RPMI7951 (cell line): ENCODE data around the gene FNBP1. TPM values are rescaled to one million over a fixed set of nuclear protein-coding genes. Genes with fewer than 3 reads are reported as not detected.
"Not testable (repeated sequence)": the region's sequence is repeated elsewhere in the genome, so short reads cannot be mapped to it uniquely, and the experiment has no call there.

ENCODE experiments used
- DNase-seq: peaks from one replicate; pipeline ENCODE4 v3.0.0-alpha.2; 2012; ENCODE audit warnings: low read depth
- total RNA-seq: library from RNA; depleted of rRNA; stranded (reverse); fragments of >200 nt; shearing (Covaris generic); gene quantifications from 2 replicates; pipeline ENCODE4 v1.2.3, GENCODE V29; 2014

Gene FNBP1
- total RNA-seq, 1 experiment from 2014 or later = 20.1 TPM

- DNase-seq = no peak
These were observed 151.4 kb downstream of the FNBP1 start for GRCh38 chr9:129891569-129891968.

- not testable (repeated sequence) for DNase-seq
These were observed 152.2 kb downstream of the FNBP1 start for GRCh38 chr9:129890718-129891299.

- DNase-seq = no peak
These were observed 152.9 kb downstream of the FNBP1 start for GRCh38 chr9:129889941-129890717.

GRCh38 chr9:129889122-129889940, 153.7 kb downstream of the FNBP1 start:
- no peak for DNase-seq

GRCh38 chr9:129888293-129889121, 154.5 kb downstream of the FNBP1 start:
- DNase-seq = peak; percentile 47

- peak; percentile 30 for DNase-seq
These were observed 155.4 kb downstream of the FNBP1 start for GRCh38 chr9:129887334-129888292.

- no peak for DNase-seq
These were observed 156.5 kb downstream of the FNBP1 start for GRCh38 chr9:129886226-129887174.

- DNase-seq = peak; percentile 90
These were observed 157.3 kb downstream of the FNBP1 start for GRCh38 chr9:129885670-129886106.

GRCh38 chr9:129885018-129885669, 157.8 kb downstream of the FNBP1 start:
- DNase-seq = no peak

GRCh38 chr9:129884220-129885017, 158.6 kb downstream of the FNBP1 start:
- peak; percentile 86 for DNase-seq

- no peak for DNase-seq
These were observed 161.3 kb downstream of the FNBP1 start for GRCh38 chr9:129881547-129882324.

- DNase-seq = no peak
These were observed 162.1 kb downstream of the FNBP1 start for GRCh38 chr9:129880654-129881546.

GRCh38 chr9:129879991-129880653, 162.9 kb downstream of the FNBP1 start:
- DNase-seq = no peak

- no peak for DNase-seq
These were observed 163.8 kb downstream of the FNBP1 start for GRCh38 chr9:129879103-129879699.

- no peak for DNase-seq
These were observed 164.7 kb downstream of the FNBP1 start for GRCh38 chr9:129878291-129878690.
